ENCODE results near the gene PRKAR2A.
"Not testable (repeated sequence)": the region's sequence is repeated elsewhere in the genome, so short reads cannot be mapped to it uniquely, and the experiment has no call there.

Gene PRKAR2A

GRCh38 chr3:48804930-48805329 is 42.7 kb downstream of the PRKAR2A start:
- no peak for DNase-seq (ENCODE audit: low spot score)
- CTCF ChIA-PET: no interaction called here
- POLR2A ChIA-PET (ENCODE audit: low non-redundant PET): no interaction called here

GRCh38 chr3:48800831-48801230 is 46.8 kb downstream of the PRKAR2A start:
- DNase-seq (ENCODE audit: low spot score); H3K27ac ChIP-seq; CTCF ChIA-PET; POLR2A ChIA-PET (ENCODE audit: low non-redundant PET): not testable (repeated sequence)

More at GRCh38 chr3:48804930-48805329, 42.7 kb downstream of the PRKAR2A start:
- H3K27ac ChIP-seq: no peak overlapping the region
- no peak for TF ChIP-seq CTCF (conservative IDR thresholded peaks at IDR 0.05; ENCODE audit: low read depth)

- ChIA-PET CTCF (no interaction called here), POLR2A (ENCODE audit: low non-redundant PET) (no interaction called here)
- TF ChIP-seq CTCF (conservative IDR thresholded peaks at IDR 0.05; ENCODE audit: low read depth): no peak
- no peak overlapping the region for H3K27ac ChIP-seq
- no peak for DNase-seq (ENCODE audit: low spot score)
These were observed 48.7 kb downstream of the PRKAR2A start for GRCh38 chr3:48798998-48799397.

GRCh38 chr3:48797626-48798025 is 50.0 kb downstream of the PRKAR2A start:
- TF ChIP-seq CTCF (conservative IDR thresholded peaks at IDR 0.05; ENCODE audit: low read depth): no peak
- ChIA-PET CTCF (no interaction called here), POLR2A (ENCODE audit: low non-redundant PET) (no interaction called here)
- DNase-seq (ENCODE audit: low spot score): no peak
- H3K27ac ChIP-seq: no peak overlapping the region

GRCh38 chr3:48795997-48796732 is 51.5 kb downstream of the PRKAR2A start:
- CTCF ChIA-PET: no interaction called here
- DNase-seq (ENCODE audit: low spot score): no peak
- no peak for TF ChIP-seq CTCF (conservative IDR thresholded peaks at IDR 0.05; ENCODE audit: low read depth)
- no peak overlapping the region for H3K27ac ChIP-seq
- POLR2A ChIA-PET (ENCODE audit: low non-redundant PET): no interaction called here

- CTCF ChIA-PET; DNase-seq (ENCODE audit: low spot score); POLR2A ChIA-PET (ENCODE audit: low non-redundant PET); H3K27ac ChIP-seq: not testable (repeated sequence)
These were observed 54.2 kb downstream of the PRKAR2A start for GRCh38 chr3:48793484-48793883.

GRCh38 chr3:48789665-48790064 is 58.0 kb downstream of the PRKAR2A start:
- TF ChIP-seq CTCF (conservative IDR thresholded peaks at IDR 0.05; ENCODE audit: low read depth): no peak
- CTCF ChIA-PET: no interaction called here
- DNase-seq (ENCODE audit: low spot score): no peak
- POLR2A ChIA-PET (ENCODE audit: low non-redundant PET): no interaction called here
- no peak overlapping the region for H3K27ac ChIP-seq
